ENCODE data around the gene COL23A1. TPM values are rescaled to one million over a fixed set of nuclear protein-coding genes. Genes with fewer than 3 reads are reported as not detected.

Gene COL23A1
- total and polyA plus RNA-seq, 2 of the 13 experiments (the other 11 are each of a cell fraction or from before 2014, with no cell fraction given) = not detected

DNA sequence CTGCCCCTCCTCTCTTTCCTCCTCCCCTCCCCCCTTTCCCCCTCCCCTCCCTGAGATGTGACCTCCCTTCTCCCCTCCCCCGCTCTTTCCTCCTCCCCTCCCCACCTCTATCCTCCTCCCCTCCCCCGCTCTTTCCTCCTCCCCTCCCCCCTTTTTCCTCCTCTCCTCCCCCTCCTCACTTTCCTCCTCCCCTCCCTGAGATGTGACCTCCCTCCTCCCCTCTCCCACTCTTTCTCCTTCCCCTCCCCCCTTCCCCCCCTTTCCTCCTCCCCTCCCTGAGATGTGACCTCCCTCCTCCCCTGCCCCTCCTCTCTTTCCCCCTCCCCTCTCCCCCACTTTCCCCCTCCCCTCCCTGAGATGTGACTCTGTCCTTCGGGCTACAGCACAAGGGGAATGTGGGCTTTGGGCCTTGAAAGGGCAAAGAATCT, 169.8 kb downstream of the COL23A1 start (continued):
- TF ChIP-seq CEBPB (IDR thresholded peaks at IDR 0.05; ENCODE audit: borderline replicate concordance, low read depth, low read length) (no peak), TAF15 (IDR thresholded peaks at IDR 0.05; ENCODE audit: low read depth, low read length, poor library complexity, severe bottlenecking) (no peak)

GRCh38 chr5:178419651-178420050, 170.5 kb downstream of the COL23A1 start:
- DNase-seq (ENCODE audit: low spot score) (no peak), FAIRE-seq (no peak), ATAC-seq (no peak)
- BruUV-seq (replicated peaks) = no TSS peak
- Histone ChIP-seq H3K79me2 (ENCODE audit: insufficient read depth, low read length) (no peaks in the 10 kb centered on the region), H3K4me3 (replicated peaks in 1 of 3; ENCODE audit: insufficient read depth in 1 of 3, low read depth in 2 of 3, low read length in 3 of 3) (no peak overlapping the region), H3K36me3 (replicated peaks in 1 of 2; ENCODE audit: control insufficient read depth in 1 of 2, insufficient read depth in 2 of 2, low read length in 2 of 2) (no peaks in the 10 kb centered on the region), H3K9me3 (ENCODE audit: low read length) (no peaks in the 10 kb centered on the region), H4K20me1 (ENCODE audit: insufficient read depth, low read length) (no peaks in the 10 kb centered on the region), H3K9ac (ENCODE audit: insufficient read depth, low read depth, low read length) (no peak overlapping the region), H2AFZ (ENCODE audit: low read length) (no peak overlapping the region), H3K4me1 (ENCODE audit: insufficient read depth, low read length) (no peaks in the 10 kb centered on the region), H3K27ac (ENCODE audit: extremely low read length, insufficient read depth, low read length) (no peak overlapping the region), H3K27me3 (ENCODE audit: control insufficient read depth in 1 of 2, insufficient read depth in 2 of 2, low read length in 2 of 2) (peaks cover 0 to 16% of the 10 kb centered on the region in 2 experiments; a peak in 3 of 5 replicates), H3K4me2 (ENCODE audit: low read depth, low read length) (no peak overlapping the region)
- 14% methylated on average over 7 of the region's 8 CpGs for WGBS (ENCODE audit: low lambda C conversion rate)
- POLR2A ChIA-PET = no interaction called here
- CTCF ChIA-PET (ENCODE audit: low intra/inter-chr PET ratio, low total read pairs) = no interaction called here
- TF ChIP-seq ZNF143 (CRISPR knock-in tag; IDR thresholded peaks at IDR 0.05) (no peak), HMG20A (CRISPR knock-in tag; IDR thresholded peaks at IDR 0.05; ENCODE audit: borderline replicate concordance) (no peak), ZNF512 (CRISPR knock-in tag; IDR thresholded peaks at IDR 0.05) (no peak), PHF5A (CRISPR knock-in tag; IDR thresholded peaks at IDR 0.05; ENCODE audit: low read depth, unreplicated experiment) (no peak), CBX2 (IDR thresholded peaks at IDR 0.05; ENCODE audit: low read depth, low read length) (no peak), CBX2 (CRISPR knock-in tag; IDR thresholded peaks at IDR 0.05; ENCODE audit: low read depth) (no peak)
- TF ChIP-seq, protein P1, sequence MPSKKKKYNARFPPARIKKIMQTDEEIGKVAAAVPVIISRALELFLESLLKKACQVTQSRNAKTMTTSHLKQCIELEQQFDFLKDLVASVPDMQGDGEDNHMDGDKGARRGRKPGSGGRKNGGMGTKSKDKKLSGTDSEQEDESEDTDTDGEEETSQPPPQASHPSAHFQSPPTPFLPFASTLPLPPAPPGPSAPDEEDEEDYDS (CRISPR knock-in tag; IDR thresholded peaks at IDR 0.05) = no peak
- intact Hi-C loops (cut with micrococcal nuclease; ENCODE audit: unreplicated experiment) = no loop called here
- in situ Hi-C loops (cut with HindIII; ENCODE audit: extremely low pct_ligation_motif_present, low pct_unique_long_range_greater_than_20kb) = no loop called here
